Activated naive CD8-positive, alpha-beta T cell treated with anti-CD3 and anti-CD28 coated beads, Interleukin-2, amount 50 U/mL, for 16 hours (primary cell): ENCODE results near the gene EBP.

Source experiments
- DNase-seq: peaks from one replicate; pipeline ENCODE4 v3.0.0-alpha.2; 2020; ENCODE audit warnings: low read depth, low spot score

EBP gene

GRCh38 chrX:48576108-48576507 lies 54.5 kb downstream of the EBP start:
- DNase-seq, result no peak
